ENCODE data around the gene C19orf25. TPM values are rescaled to one million over a fixed set of nuclear protein-coding genes. Genes with fewer than 3 reads are reported as not detected.

C19orf25 gene
- total RNA-seq, 1 donor from 2014 or later = 18.6 TPM

GRCh38 chr19:1496714-1497577 lies 17.9 kb upstream of the C19orf25 start:
- no peak for DNase-seq

- no peak for DNase-seq
These were observed 17.0 kb upstream of the C19orf25 start for GRCh38 chr19:1495799-1496713.

- DNase-seq = no peak
These were observed 16.2 kb upstream of the C19orf25 start for GRCh38 chr19:1495051-1495798.

GRCh38 chr19:1494115-1494815 lies 15.2 kb upstream of the C19orf25 start:
- no peak for DNase-seq

GRCh38 chr19:1492474-1493006 lies 13.5 kb upstream of the C19orf25 start:
- DNase-seq = no peak

GRCh38 chr19:1491849-1492170 lies 12.8 kb upstream of the C19orf25 start:
- DNase-seq = no peak

- no peak for DNase-seq
These were observed 12.3 kb upstream of the C19orf25 start, which contains the start of gene REEP6 for GRCh38 chr19:1491114-1491848. REEP6 (plus strand) TSS chr19:1491181; CDS start chr19:1491270, 89 bp downstream.

- peak; percentile 100 for DNase-seq
These were observed 11.5 kb upstream of the C19orf25 start, which contains the start of gene PCSK4 for GRCh38 chr19:1490311-1491113. PCSK4 (minus strand) TSS chr19:1490350; CDS start chr19:1490346, 4 bp downstream.

GRCh38 chr19:1489463-1490310 lies 10.7 kb upstream of the C19orf25 start:
- no peak for DNase-seq

GRCh38 chr19:1488282-1488601 lies 9.2 kb upstream of the C19orf25 start:
- no peak for DNase-seq

- no peak for DNase-seq
These were observed 8.7 kb upstream of the C19orf25 start for GRCh38 chr19:1487576-1488281.

- no peak for DNase-seq
These were observed 7.9 kb upstream of the C19orf25 start for GRCh38 chr19:1486720-1487575.

GRCh38 chr19:1483979-1484428 lies 5.0 kb upstream of the C19orf25 start:
- no peak for DNase-seq

- no peak for DNase-seq
These were observed 4.3 kb upstream of the C19orf25 start for GRCh38 chr19:1483131-1483978.

GRCh38 chr19:1482361-1483130 lies 3.5 kb upstream of the C19orf25 start:
- DNase-seq = no peak
